Activated CD8-positive, alpha-beta memory T cell treated with anti-CD3 and anti-CD28 coated beads, Interleukin-2, amount 50 U/mL, for 1 hour (primary cell): ENCODE measurements around the gene F2RL3.
"Not testable (repeated sequence)": the region's sequence is repeated elsewhere in the genome, so short reads cannot be mapped to it uniquely, and the experiment has no call there.

Source experiments
- DNase-seq: peaks from one replicate; pipeline ENCODE4 v3.0.0-alpha.2; 2020; ENCODE audit errors: extremely low read depth

Gene F2RL3

DNA sequence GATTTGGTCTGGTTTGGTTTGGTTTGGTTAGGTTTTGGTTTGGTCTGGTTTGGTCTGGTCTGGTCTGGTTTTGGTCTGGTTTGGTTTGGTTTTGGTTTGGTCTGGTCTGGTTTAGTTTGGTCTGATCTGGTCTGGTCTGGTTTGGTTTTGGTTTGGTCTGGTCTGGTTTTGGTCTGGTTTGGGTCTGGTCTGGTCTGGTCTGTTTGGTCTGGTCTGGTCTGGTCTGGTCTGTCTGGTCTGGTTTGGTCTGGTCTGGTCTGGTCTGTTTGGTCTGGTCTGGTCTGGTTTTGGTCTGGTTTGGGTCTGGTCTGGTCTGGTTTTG, 13.9 kb upstream of the F2RL3 start:
- DNase-seq: not testable (repeated sequence)

DNA sequence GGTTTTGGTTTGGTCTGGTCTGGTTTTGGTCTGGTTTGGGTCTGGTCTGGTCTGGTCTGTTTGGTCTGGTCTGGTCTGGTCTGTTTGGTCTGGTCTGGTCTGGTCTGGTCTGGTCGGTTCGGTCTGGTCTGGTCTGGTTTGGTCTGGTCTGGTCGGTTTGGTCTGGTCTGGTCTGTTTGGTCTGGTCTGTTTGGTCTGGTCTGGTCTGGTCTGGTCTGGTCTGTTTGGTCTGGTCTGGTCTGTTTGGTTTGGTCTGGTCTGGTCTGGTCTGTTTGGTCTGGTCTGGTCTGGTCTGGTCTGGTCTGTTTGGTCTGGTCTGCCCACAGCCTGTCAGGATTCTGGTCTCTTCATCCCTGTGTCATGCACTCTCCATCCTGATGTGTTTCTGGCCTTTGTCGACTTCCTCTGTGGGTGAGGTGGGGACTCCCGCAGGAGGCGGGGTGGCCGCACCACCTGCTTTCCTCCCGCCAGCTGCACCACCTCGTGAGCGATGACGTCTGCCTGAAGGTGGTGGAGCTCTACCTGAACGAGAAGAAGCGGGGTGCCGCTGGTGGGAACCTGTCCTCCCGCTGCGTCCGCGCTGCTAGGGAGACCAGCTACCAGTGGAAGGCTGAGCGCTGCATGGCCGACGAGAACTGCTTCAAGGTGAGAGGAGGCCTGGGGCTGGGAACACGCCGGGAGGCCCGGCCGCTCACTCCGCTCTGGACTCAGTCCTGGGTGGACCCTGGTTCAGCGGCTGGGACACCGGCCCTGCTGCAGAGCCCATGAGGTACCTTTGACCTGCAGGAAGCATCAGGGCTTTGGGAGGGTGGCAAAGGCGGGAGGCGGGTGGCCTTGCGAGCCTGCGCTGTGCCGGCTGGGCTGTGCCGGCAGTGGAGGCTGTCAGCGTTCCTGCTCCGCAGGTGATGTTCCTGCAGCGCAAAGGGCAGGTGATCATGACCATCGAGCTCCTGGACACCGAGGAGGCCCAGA, 12.9 kb upstream of the F2RL3 start:
- no peak for DNase-seq

DNA sequence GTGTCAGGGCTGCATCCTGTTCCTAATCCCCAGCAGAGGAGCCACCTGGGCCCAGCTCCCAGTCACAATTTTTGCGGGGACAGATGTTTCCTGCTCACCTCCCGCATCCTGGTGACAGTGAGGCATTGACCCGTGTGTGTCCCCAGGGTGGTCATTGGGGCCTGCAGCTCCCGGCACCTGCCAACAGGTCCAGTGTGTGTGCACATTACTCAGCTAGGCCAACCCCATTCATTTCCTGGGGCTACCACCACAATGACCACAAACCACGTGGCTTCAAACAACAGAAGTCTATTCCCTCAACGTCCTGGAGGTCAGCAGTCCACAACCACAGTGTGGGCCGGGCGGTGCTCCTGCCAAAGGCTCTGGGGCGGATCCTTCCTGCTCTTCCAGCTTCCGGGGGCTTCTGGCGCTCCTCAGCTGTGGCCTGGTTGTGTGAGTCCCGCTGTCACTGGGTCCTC, 11.9 kb upstream of the F2RL3 start:
- no peak for DNase-seq

DNA sequence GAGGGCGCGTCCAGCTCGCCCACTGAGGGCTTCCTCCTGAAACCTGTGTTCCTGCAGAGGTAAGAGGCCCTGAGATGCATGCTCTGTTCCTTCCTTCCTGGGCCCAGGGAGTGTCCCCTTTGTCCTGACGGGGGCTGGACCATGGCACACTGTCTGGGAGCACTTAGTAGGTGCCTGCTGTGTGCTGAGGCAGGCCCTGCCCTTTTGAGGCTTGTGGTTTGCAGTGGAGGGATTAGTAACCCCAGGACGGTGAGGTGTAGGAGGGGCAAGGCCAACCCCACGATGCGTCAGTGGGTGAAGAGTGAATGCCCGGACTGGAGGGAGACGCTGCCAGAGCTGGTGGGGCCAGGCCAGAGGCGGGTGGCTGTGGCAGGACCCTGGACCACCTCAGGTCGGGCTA, 11.2 kb upstream of the F2RL3 start:
- DNase-seq: no peak

DNA sequence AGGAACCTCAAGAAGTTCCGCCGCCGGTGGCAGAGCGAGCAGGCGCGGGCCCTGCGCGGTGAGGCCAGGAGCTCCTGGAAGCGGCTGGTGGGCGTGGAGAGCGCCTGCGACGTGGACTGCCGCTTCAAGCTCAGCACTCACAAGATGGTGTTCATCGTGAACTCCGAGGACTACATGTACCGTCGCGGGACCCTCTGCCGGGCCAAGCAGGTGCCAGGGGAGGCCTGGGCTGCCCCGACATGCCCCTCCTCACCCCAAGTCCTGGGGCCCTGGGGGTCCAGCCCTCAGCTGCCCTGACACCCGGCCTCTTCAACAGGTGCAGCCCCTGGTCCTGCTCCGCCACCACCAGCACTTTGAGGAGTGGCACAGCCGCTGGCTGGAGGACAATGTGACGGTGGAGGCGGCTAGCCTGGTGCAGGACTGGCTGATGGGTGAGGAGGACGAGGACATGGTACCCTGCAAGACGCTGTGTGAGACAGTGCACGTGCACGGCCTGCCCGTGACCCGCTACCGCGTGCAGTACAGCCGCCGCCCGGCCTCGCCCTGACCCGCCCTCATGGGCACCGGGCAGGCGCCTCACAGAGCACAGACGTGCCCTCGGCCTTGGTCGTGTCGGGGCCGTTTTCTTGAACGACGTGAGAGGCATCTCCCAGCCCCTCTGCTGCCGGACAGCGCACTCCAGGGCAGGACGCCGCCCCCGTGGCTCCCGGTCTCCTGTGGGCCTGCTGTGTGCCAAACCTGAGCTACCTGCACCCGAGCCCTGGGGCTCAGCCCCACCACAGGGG, 10.4 kb upstream of the F2RL3 start:
- no peak for DNase-seq

DNA sequence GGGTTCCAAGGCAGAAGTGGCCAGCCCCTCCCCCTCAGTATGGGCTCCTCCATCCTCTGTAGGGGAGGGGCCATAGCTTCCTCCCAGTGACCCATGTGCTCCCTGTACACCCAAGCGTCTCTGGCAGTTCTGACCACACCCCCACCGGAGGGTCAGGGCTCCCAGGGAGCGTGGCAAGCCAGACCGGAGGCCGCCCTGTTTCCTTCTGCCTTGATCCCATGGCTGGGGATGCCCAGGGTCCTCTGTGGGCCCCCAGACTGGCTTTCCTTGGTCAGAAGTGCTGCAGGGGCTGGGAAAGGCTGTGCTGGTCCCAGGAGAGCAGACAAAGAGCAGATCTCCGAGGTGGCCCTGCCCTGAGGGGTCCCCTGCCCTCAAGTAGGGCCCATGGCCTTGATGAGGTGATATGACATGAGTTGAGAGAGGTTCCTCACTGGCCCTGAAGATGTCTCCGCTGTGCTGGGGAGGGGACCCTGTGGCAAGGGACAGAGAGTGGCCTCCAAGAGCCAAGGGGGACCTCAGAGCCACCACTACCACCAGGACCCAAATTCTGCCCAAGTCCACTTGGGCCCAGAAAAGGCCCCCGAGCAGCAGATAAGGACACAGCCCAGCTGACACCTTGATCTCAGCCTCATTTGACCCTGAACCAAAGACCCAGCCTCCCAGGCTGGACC, 7.8 kb upstream of the F2RL3 start:
- no peak for DNase-seq

DNA sequence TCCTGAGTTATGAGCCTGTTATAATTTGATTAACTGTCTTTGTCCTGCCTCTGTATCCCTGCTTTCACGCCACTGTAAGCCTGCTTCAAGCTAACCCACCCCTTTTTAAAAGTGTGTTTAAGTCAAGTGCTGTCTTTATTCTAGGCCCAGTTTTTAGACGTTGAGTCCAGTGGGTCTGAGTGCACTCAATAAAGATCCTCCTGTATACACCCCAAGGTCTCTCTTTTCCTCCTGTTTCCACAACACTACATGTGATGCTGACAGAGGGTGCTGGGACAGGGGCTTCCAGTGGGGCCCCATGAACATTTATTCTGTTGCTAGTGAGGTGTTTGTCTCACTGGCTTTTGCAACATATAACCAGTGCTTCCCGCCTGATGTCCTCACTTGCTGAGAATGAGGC, 6.7 kb upstream of the F2RL3 start:
- DNase-seq: no peak

DNA sequence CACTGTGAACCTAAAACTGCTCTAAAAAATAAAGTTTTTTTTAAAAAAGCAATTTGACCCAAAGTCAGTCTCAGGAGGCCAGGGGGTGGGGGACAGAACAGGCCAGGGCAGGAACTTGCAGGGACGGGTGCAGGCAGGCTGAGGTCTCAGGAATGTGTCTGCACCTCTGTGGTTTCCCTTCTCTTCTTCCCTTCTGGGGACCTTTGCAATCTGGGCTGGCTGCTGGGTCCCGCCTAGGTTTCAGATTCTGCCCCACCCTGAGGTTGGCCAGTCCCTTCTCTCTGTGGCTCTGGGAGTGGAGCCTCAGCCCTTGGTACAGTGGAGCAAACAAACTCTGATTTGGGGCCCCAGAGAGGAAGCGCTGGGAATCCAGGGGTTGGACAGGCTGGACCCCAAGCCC, 5.3 kb upstream of the F2RL3 start:
- DNase-seq: no peak

DNA sequence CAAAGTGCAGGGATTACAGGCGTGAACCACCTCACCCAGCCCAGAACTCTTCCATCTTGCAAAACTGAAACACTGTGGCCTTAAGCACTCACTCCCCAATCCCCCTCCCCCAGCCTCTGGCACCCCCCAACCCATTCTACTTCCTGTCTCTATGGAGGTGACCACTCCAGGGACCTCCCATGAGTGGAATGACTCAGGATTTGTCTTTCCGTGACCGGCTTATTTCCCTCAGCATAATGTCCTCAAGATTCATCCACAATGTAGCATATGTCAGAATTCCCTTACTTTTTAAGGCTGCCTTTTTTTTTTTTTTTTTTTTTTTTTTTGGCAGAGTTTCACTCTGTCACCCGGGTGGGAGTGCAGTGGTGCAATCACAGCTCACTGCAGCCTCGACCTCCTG, 3.6 kb upstream of the F2RL3 start:
- DNase-seq: no peak

DNA sequence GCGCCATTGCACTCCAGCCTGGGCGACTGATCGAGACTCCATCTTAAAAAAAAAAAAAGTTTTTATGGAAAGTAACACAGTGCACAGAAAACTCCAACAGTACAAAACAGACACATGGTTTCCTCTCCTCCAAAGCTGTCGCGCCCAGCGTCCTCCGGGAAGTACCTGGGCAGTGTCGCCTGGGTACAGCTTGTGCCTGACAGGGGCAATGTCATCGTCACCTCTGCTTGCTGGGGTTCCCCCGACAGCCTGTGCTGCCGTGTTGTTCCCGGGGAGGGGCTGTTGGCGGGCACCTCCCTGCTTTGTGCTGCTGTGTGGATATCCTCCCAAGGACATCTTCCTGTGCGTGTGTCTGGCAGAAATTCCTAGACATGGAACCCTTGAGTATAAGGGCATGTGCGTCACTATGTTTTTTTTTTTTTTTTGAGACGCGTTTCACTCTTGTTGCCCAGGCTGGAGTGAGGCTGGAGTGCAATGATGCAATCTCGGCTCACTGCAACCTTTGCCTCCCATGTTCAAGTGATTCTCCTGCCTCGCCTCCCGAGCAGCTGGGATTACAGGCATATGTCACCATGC, 2.4 kb upstream of the F2RL3 start:
- no peak for DNase-seq

DNA sequence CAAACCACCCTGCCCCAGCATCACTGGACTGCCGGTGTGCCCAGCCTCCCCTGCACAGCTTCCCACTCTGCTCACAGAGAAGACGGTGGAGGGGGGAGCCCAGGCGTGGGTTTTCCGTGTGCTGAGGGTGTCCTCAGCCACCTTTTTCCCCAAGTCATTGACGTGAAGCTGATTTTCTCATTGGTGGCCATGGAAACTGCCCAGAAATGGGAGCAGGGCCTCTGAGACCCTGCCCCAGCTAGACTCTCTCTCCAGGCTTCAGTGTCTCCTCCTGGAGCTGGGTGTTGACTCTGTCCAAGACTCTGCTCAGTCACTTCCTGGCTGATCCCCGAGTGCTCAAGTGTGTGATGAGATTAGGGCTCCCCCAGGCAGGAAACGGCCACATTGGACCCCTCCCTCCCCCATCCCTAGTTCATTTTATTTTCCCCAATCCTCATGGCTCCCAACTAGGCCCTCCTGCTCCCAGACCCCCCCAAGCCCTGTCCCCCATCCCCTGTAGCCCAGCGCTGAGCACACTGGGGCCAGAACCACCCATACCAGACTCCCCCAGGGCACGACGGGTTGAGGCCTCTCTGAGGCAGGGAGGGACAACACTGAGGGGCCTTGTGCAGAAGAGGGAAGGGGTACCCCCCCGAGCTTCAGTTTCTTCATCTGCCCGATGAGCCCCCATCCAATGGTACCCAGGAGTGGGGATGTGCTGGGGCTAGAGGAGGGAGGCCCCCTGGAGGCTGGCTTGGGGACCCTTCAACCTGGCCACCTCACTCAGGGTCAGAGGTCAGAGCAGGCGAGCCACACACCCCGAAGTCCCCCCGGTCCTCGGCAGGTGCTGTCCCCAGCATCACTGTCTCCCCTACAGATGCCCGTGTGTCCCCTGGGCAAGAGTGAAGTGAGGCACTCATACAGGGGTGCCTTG, 1.2 kb upstream of the F2RL3 start:
- DNase-seq: no peak

DNA sequence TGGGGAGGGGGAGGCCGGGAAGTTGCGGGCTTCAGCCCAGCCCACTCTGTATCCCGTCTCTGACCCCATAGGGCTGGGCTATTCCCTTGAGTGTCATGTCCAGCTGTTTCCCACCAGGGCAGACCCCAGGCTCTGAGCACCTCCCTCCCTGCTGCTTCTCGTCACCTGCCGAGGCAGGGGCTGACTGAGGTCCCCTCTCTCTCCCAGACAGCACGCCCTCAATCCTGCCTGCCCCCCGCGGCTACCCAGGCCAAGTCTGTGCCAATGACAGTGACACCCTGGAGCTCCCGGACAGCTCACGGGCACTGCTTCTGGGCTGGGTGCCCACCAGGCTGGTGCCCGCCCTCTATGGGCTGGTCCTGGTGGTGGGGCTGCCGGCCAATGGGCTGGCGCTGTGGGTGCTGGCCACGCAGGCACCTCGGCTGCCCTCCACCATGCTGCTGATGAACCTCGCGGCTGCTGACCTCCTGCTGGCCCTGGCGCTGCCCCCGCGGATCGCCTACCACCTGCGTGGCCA, 625 bp downstream of the F2RL3 start:
- no peak for DNase-seq

DNA sequence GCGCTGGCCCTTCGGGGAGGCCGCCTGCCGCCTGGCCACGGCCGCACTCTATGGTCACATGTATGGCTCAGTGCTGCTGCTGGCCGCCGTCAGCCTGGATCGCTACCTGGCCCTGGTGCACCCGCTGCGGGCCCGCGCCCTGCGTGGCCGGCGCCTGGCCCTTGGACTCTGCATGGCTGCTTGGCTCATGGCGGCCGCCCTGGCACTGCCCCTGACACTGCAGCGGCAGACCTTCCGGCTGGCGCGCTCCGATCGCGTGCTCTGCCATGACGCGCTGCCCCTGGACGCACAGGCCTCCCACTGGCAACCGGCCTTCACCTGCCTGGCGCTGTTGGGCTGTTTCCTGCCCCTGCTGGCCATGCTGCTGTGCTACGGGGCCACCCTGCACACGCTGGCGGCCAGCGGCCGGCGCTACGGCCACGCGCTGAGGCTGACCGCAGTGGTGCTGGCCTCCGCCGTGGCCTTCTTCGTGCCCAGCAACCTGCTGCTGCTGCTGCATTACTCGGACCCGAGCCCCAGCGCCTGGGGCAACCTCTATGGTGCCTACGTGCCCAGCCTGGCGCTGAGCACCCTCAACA, 1.2 kb downstream of the F2RL3 start:
- no peak for DNase-seq

DNA sequence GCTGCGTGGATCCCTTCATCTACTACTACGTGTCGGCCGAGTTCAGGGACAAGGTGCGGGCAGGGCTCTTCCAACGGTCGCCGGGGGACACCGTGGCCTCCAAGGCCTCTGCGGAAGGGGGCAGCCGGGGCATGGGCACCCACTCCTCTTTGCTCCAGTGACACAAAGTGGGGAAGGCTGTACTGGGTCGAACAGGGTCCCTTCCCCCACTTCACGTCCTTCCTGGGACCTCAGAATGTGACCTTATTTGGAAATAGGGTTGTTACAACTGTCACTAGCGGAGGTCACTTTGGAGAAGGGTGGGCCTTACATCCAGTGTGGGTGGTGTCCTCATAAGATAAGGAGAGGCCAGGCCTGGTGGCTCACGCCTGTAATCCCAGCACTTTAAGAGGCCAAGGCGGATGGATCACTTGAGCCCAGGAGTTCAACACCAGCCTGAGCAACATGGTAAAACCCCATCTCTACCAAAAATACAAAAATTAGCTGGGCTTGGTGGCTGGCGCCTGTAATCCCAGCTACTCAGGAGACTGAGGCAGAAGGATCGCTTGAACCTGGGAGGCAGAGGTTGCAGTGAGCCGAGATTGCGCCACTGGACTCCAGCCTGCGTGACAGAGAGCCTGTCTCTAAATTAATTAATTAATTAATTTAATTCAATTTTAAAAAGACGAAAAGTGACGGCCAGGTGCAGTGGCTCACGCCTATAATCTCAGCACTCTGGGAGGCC, 1.8 kb downstream of the F2RL3 start:
- no peak for DNase-seq

DNA sequence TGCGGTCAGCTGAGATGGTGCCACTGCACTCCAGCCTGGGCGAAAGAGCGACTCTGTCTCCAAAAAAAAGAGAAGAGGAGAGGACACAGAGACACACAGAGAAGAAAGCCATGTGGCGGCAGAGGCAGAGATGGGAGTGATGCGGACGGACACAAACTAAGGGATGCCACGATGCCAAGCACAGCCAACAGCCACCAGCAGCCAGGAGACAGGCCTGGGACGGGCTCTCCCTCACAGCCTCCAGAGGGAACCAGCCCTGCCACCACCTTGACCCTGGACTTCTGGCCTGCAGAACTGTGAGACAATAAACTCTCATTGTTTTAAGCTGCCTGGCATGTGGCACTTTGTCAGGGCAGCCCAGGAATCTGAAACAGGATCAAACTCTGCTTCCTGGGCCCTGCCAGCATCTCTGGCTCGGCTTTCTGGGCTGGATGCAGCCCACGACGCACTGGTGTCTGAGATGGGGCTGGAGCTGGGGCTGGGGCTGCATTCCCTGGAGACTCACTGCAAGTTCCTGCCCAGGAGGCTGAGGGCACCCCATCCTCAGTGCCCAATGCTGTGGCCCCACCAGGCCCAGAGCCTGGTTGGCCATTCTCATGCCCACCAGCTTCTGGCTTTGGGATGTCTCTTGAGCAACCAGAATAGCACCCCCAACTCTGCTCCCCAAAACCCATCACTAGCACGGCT, 3.0 kb downstream of the F2RL3 start:
- DNase-seq: no peak

DNA sequence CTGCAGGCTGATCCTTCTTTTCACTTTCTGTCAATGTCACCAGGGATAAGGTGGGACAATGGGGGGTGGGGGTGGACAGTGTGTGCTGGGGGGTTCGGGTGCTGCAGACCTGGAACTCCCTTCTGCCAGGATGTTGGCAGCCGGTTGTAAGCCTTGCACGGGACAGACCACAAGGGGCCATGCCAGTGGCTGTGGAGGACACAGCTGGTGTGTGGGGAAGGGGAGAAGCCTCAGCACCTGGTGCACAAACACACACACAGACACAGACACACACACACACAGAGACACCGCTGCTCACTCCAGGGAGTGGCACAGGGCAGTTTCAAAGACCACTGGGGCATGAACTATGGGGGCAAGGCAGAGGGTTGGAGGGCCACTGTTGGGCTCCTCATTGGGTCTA, 3.6 kb downstream of the F2RL3 start:
- DNase-seq: no peak

DNA sequence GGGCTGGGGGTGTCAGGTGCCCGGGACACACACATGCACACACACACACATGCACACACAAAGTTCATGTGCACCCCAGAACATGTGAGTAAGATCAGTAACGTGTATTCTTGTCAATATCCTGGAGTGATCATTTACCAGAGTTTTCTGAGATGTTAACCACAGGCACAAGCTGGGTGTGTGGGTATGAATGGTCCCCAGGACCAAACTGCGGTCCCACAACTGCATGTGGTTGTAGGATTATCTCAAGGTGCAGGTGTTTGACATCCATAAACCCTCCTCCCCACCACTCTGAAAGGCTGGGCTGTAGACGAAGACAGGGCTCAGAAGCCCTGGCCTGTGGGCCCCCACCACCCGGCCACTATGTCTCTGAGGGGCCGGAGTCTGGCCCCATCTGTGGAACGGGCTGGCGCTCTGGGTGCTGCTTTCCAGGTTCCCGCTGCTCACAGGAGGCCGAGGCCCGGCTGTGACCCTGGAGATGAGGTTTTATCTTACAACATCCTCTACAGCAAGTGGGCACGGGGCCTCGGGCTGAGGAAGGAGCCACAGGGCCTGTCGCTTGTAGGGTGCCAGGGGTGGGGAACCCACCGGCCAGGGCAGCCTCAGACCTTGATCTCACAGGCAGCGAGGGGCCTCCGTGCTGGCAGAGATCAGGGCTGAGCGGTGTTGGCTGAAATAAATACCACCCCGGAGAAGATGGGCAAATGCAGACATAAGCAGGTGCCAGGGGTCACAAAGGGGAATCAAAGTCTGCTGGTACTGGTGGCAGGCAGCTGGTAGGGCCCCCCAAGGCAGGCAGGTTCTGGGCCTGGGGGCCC, 4.3 kb downstream of the F2RL3 start:
- DNase-seq: no peak

DNA sequence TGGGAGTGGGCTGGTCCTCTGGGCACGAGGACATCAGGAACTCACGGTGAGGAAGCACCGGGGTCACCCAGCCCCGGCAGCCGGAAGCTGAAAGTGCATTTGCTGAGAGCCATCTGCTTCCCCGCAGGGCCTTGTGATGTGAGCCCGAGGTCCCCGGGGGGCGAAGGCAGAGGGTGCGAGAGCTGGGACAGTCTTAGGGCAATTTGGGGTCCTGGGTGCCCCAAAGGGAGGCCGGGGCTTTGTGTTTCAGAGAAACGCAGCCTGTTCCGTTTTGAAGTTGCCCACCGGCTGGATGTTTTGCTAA, 4.8 kb downstream of the F2RL3 start:
- no peak for DNase-seq

DNA sequence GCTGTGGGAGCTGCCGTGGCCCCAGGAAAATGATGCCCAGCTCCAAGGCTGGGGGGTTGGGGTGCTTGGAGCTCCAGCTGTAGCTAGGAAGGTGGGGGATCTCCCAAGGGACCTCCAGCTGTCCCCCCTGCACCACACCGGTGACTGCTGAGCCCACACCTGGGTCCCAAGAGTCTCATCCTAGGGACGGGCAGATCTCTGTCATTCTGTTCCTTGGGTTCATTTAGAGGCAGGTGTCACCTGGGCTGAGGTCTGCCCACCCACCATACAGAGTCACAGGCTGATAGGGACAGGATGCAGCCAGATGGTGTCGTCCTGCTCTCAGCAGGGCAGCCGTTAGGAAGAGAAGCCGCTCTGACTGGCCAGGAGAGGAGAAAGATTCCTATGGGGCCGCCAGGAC, 5.3 kb downstream of the F2RL3 start:
- DNase-seq: no peak
